ENCODE measurements around the gene COL1A1.

DNA sequence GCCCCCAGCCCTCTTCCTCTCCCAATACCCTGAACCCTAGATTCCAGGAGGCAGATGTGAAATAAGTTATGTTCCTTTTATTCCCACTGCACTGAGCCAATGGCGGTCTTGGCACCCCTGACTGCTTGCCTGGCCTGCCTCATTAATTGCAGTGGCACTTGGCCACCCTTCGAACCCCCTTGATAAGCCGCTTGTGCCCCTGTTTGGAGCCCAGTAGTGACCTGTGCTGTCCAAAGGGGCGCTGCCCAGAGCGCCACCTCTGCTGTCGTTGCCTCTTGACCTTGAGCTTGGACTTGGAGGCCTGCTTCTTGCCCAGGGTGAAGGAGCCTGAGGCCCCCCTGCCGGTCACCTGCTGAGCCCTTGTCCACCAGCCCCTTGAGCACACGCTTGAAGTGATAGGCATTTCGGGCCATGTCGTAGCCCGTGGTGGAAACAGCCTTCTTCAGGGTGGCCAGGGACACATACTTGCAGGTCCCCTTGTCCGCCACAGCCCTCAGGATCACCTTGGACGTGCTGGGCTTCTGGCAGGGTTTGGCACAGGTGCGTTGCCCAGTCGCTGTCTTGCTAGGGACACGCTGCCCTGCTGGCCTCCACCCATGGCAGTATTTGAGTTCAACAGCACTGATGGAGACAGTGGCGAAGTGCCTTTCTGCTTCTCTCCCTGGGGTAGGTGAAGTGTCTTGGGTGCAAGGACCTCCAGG, 29.9 kb downstream of the COL1A1 start:
- TF ChIP-seq, protein P1, sequence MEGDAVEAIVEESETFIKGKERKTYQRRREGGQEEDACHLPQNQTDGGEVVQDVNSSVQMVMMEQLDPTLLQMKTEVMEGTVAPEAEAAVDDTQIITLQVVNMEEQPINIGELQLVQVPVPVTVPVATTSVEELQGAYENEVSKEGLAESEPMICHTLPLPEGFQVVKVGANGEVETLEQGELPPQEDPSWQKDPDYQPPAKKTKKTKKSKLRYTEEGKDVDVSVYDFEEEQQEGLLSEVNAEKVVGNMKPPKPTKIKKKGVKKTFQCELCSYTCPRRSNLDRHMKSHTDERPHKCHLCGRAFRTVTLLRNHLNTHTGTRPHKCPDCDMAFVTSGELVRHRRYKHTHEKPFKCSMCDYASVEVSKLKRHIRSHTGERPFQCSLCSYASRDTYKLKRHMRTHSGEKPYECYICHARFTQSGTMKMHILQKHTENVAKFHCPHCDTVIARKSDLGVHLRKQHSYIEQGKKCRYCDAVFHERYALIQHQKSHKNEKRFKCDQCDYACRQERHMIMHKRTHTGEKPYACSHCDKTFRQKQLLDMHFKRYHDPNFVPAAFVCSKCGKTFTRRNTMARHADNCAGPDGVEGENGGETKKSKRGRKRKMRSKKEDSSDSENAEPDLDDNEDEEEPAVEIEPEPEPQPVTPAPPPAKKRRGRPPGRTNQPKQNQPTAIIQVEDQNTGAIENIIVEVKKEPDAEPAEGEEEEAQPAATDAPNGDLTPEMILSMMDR (IDR thresholded peaks at IDR 0.05), result no peak
- TF ChIP-seq POLR2A (IDR thresholded peaks at IDR 0.05), result no peak
